GM18867 (cell line): ENCODE measurements around the gene CCP110.
"Not testable (repeated sequence)": the region's sequence is repeated elsewhere in the genome, so short reads cannot be mapped to it uniquely, and the experiment has no call there.

ENCODE experiments used
- ATAC-seq: cut with Tn5 transposase; IDR thresholded peaks from one replicate; pipeline ENCODE4 v1.9.1; 2021; ENCODE audit warnings: mild to moderate bottlenecking, moderate library complexity; ENCODE audit not compliant: unreplicated experiment

The CCP110 gene

GRCh38 chr16:19543278-19543996 lies 19.7 kb downstream of the CCP110 start:
- not testable (repeated sequence) for ATAC-seq

- ATAC-seq: no peak
Observed at GRCh38 chr16:19548144-19548543, 24.4 kb downstream of the CCP110 start.

GRCh38 chr16:19549673-19550072 lies 25.9 kb downstream of the CCP110 start:
- ATAC-seq: no peak

- peak; percentile 96 for ATAC-seq
Observed at GRCh38 chr16:19555186-19555937, 31.6 kb downstream of the CCP110 start, which contains the start of gene VPS35L. TSS of gene VPS35L (plus strand) at chr16:19555703. CDS start at chr16:19555730, 27 bp downstream.

GRCh38 chr16:19555938-19556771 lies 32.4 kb downstream of the CCP110 start:
- ATAC-seq: no peak

- no peak for ATAC-seq
Observed at GRCh38 chr16:19559242-19559910, 35.6 kb downstream of the CCP110 start.

GRCh38 chr16:19560078-19560477 lies 36.3 kb downstream of the CCP110 start:
- no peak for ATAC-seq

GRCh38 chr16:19563377-19563776 lies 39.6 kb downstream of the CCP110 start:
- ATAC-seq: no peak

- no peak for ATAC-seq
Observed at GRCh38 chr16:19566362-19566761, 42.6 kb downstream of the CCP110 start.

GRCh38 chr16:19567560-19567959 lies 43.8 kb downstream of the CCP110 start:
- no peak for ATAC-seq

GRCh38 chr16:19573997-19574396 lies 50.3 kb downstream of the CCP110 start:
- ATAC-seq: no peak

- no peak for ATAC-seq
Observed at GRCh38 chr16:19574615-19575014, 50.9 kb downstream of the CCP110 start.

GRCh38 chr16:19578378-19578971 lies 54.7 kb downstream of the CCP110 start:
- ATAC-seq: no peak

GRCh38 chr16:19582050-19582831 lies 58.5 kb downstream of the CCP110 start:
- ATAC-seq: no peak

GRCh38 chr16:19583665-19584300 lies 60.0 kb downstream of the CCP110 start:
- peak; percentile 48 for ATAC-seq

GRCh38 chr16:19588661-19589060 lies 64.9 kb downstream of the CCP110 start:
- no peak for ATAC-seq

- ATAC-seq: no peak
Observed at GRCh38 chr16:19589106-19589505, 65.4 kb downstream of the CCP110 start.

GRCh38 chr16:19589771-19590302 lies 66.1 kb downstream of the CCP110 start:
- ATAC-seq: no peak
